HCT116 (cell line): ENCODE data around the gene CABLES1. TPM values are rescaled to one million over a fixed set of nuclear protein-coding genes. Genes with fewer than 3 reads are reported as not detected.

Experiments used
- ATAC-seq: fragments of 200-7000 bp; cut with Tn5 transposase; 2 replicates; pipeline ENCODE4 v1.9.1; 2020; ENCODE audit warnings: mild to moderate bottlenecking, moderate library complexity
- BruUV-seq: library from RNA; stranded (reverse); fragments of 400-500 nt; replicated peaks from 2 replicates; lab custom pipeline; 2021; lab: Mats Ljungman, UMichigan
- CTCF ChIA-PET: fragments of 300-600 bp; sonication (Branson Sonifier 250); formaldehyde crosslinking; loops from one replicate; lab custom pipeline; 2021; ENCODE audit warnings: antibody characterized with exemption; lab: Charles Lee
- POLR2A ChIA-PET: fragments of 300-600, 350-600 bp; sonication (Branson Sonifier 250); formaldehyde crosslinking; loops from one replicate; lab custom pipeline; 2021; ENCODE audit warnings: antibody characterized with exemption; lab: Charles Lee
- RAD21 ChIA-PET, 2 experiments: fragments of 300-600 bp; sonication (Branson Sonifier 250); formaldehyde crosslinking; loops; one replicate each; lab custom pipeline; 2023; ENCODE audit warnings: low total read pairs in 2 of 2; ENCODE audit not compliant: uncharacterized antibody in 2 of 2, unreplicated experiment in 2 of 2, low non-redundant PET in 1 of 2; lab: Charles Lee
- DNase-seq: peaks from one replicate; pipeline ENCODE4 v3.0.0-alpha.2; 2010; ENCODE audit warnings: low read depth, low spot score
- H2AFZ ChIP-seq: fragments of 200-600 bp; shearing (Covaris generic), sonication (generic); 2 replicates; pipeline ENCODE4 v1.6.1; 2017; ENCODE audit warnings: low read depth, mixed run types, mixed read lengths, antibody characterized with exemption, low read length; ENCODE audit not compliant: poor library complexity, severe bottlenecking
- H3K27ac ChIP-seq: 2 replicates; pipeline ENCODE4 v1.5.1; 2012; ENCODE audit warnings: low read depth, low read length
- H3K27me3 ChIP-seq: fragments of 200-600 bp; sonication (generic); 2 replicates; pipeline ENCODE4 v1.6.1; 2016; ENCODE audit warnings: mixed run types, low read length, mixed read lengths; ENCODE audit not compliant: insufficient read depth
- H3K36me3 ChIP-seq, 2 experiments: fragments of 200-500 bp in 1 of 2; fragments of 200-600 bp in 1 of 2; sonication (Bioruptor generic) in 1 of 2; sonication (generic) in 1 of 2; 2 replicates each; pipeline versions ENCODE4 v1.5.1 to v1.6.1; 2014 to 2016; ENCODE audit warnings: low read length in 2 of 2, inconsistent platforms in 1 of 2, mixed read lengths in 1 of 2, mixed run types in 1 of 2; ENCODE audit not compliant: insufficient read depth in 2 of 2, control insufficient read depth in 1 of 2
- H3K4me1 ChIP-seq, 2 experiments: fragments of 200-600 bp in 1 of 2; sonication (generic) in 1 of 2; 2 replicates each; pipeline versions ENCODE4 v1.5.1 to v1.6.1; 2012 to 2017; ENCODE audit warnings: low read length in 2 of 2, inconsistent platforms in 1 of 2, mild to moderate bottlenecking in 1 of 2, mixed read lengths in 1 of 2, mixed run types in 1 of 2, moderate library complexity in 1 of 2; ENCODE audit not compliant: insufficient read depth in 2 of 2, control insufficient read depth in 1 of 2
- H3K4me2 ChIP-seq: fragments of 200-600 bp; sonication (generic); 2 replicates; pipeline ENCODE4 v1.6.1; 2017; ENCODE audit warnings: mixed run types, low read length, mixed read lengths
- H3K4me3 ChIP-seq, 2 experiments: fragments of 200-600 bp in 1 of 2; sonication (generic) in 1 of 2; replicated peaks in 1 of 2; 2 replicates each; pipeline ENCODE4 v1.5.1; 2011 to 2016; ENCODE audit warnings: low read length in 2 of 2, control low read depth in 1 of 2, low read depth in 1 of 2, mild to moderate bottlenecking in 1 of 2, mixed read lengths in 1 of 2, mixed run types in 1 of 2
- H3K79me2 ChIP-seq: fragments of 200-600 bp; sonication (generic); 2 replicates; pipeline ENCODE4 v1.6.1; 2017; ENCODE audit warnings: mild to moderate bottlenecking, mixed run types, low read length, moderate library complexity, mixed read lengths; ENCODE audit not compliant: insufficient read depth
- H3K9ac ChIP-seq: fragments of 200-600 bp; sonication (generic); 2 replicates; pipeline ENCODE4 v1.6.1; 2016; ENCODE audit warnings: low read length, mixed read lengths
- H3K9me2 ChIP-seq: fragments of 200-600 bp; sonication (generic), shearing (Covaris generic); 2 replicates; pipeline ENCODE4 v1.6.1; 2017; ENCODE audit warnings: mixed run types, mild to moderate bottlenecking, moderate library complexity; ENCODE audit not compliant: insufficient read depth
- H3K9me3 ChIP-seq, 2 experiments: fragments of 200-500 bp in 1 of 2; fragments of 200-600 bp in 1 of 2; sonication (Bioruptor generic) in 1 of 2; sonication (generic) in 1 of 2; 2 replicates each; pipeline ENCODE4 v1.6.1; 2014 to 2017; ENCODE audit warnings: low read length in 2 of 2, mixed read lengths in 2 of 2, inconsistent platforms in 1 of 2, low read depth in 1 of 2, mild to moderate bottlenecking in 1 of 2, mixed run types in 1 of 2, moderate library complexity in 1 of 2; ENCODE audit not compliant: control insufficient read depth in 1 of 2, insufficient read depth in 1 of 2
- H4K20me1 ChIP-seq: fragments of 200-600 bp; sonication (generic), shearing (Covaris generic); 2 replicates; pipeline ENCODE4 v1.6.1; 2017; ENCODE audit warnings: mixed run types, mild to moderate bottlenecking, moderate library complexity; ENCODE audit not compliant: insufficient read depth
- ELF1 ChIP-seq: IDR thresholded peaks from 2 replicates; pipeline ENCODE4 v1.6.1; 2012; ENCODE audit warnings: low read depth, borderline replicate concordance
- EZH2 ChIP-seq: fragments of 200-600 bp; sonication (generic); IDR thresholded peaks from 2 replicates; pipeline ENCODE4 v1.6.1; 2017; ENCODE audit warnings: antibody characterized with exemption, mixed run types
- EZH2phosphoT487 ChIP-seq: fragments of 200-600 bp; IDR thresholded peaks from 2 replicates; pipeline ENCODE4 v1.6.1; 2018; ENCODE audit warnings: antibody characterized with exemption, borderline replicate concordance
- FOSL1 ChIP-seq: IDR thresholded peaks from 2 replicates; pipeline ENCODE4 v1.6.1; 2012; ENCODE audit warnings: low read depth
- POLR2A ChIP-seq: IDR thresholded peaks from 2 replicates; pipeline ENCODE4 v1.7.0; 2011; ENCODE audit warnings: borderline replicate concordance; ENCODE audit not compliant: insufficient read depth, insufficient read length; ENCODE audit errors: extremely low read depth
- RAD21 ChIP-seq: IDR thresholded peaks from 2 replicates; pipeline ENCODE4 v1.6.1; 2012; ENCODE audit warnings: low read depth, mild to moderate bottlenecking
- SP1 ChIP-seq: IDR thresholded peaks from 2 replicates; pipeline ENCODE4 v1.6.1; 2012; ENCODE audit warnings: low read depth
- ZFX ChIP-seq: fragments of 450-650 bp; IDR thresholded peaks from 2 replicates; pipeline ENCODE4 v1.6.1; 2017
- ZNF274 ChIP-seq: fragments of 200-500 bp; sonication (Bioruptor generic); IDR thresholded peaks from 2 replicates; pipeline ENCODE4 v1.6.1; 2014; ENCODE audit warnings: mild to moderate bottlenecking, low read depth, low read length, inconsistent platforms
- intact Hi-C: fragments of 100-400 bp; cut with micrococcal nuclease; formaldehyde crosslinking; loops from 2 replicates; pipeline ENCODE4 v1.10.0; 2022
- total RNA-seq: library from RNA; stranded (reverse); gene quantifications from one replicate; pipeline ENCODE4 v1.2.1, GENCODE V29; 2021; ENCODE audit not compliant: unreplicated experiment
- TF ChIP-seq, protein P1 (sequence below): IDR thresholded peaks from 2 replicates; pipeline ENCODE4 v1.6.1; 2011; ENCODE audit warnings: mild to moderate bottlenecking, low read length, moderate library complexity; ENCODE audit not compliant: insufficient replicate concordance; ENCODE audit errors: extremely low read depth
- TF ChIP-seq, protein P2 (sequence below): IDR thresholded peaks from 2 replicates; pipeline ENCODE4 v1.6.1; 2012
- TF ChIP-seq, protein P3 (sequence below): IDR thresholded peaks from 2 replicates; pipeline ENCODE4 v1.6.1; 2012

The CABLES1 gene
- total RNA-seq, 1 experiment from 2014 or later = 7.7 TPM

DNA sequence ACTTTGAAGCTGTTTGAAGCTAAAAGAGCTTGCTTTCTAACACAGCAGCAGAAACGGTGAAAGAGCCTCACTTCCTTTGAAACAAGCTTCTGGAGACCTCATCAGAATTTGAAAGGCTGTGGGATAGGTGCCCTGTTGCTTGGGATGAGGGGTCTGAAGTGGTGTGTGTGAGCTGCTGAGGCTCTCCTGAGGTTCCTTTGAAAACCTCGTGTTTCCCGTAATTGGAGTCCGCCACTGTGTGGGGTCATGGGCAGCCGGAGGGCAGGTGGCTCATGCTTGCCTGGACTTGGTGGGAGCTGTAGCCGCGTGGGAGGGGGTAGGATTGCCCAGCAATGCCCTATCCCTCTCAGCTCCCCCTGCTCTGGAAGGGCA lies 34.4 kb downstream of the CABLES1 start:
- Histone ChIP-seq H3K9me3 (no peaks in the 10 kb centered on the region), H3K79me2 (no peaks in the 10 kb centered on the region; the same call in 1 of the 2 replicates), H3K4me1 (no peaks in the 10 kb centered on the region), H3K4me3 (no peak overlapping the region), H3K9ac (no peak overlapping the region), H3K27ac (no peak overlapping the region), H3K36me3 (no peaks in the 10 kb centered on the region), H3K27me3 (no peaks in the 10 kb centered on the region), H3K4me2 (no peak overlapping the region), H4K20me1 (no peaks in the 10 kb centered on the region), H3K9me2 (no peaks in the 10 kb centered on the region), H2AFZ (no peak overlapping the region)
- BruUV-seq = no TSS peak
- no peak for ATAC-seq
- ChIA-PET RAD21 (no interaction called here), CTCF (no interaction called here), POLR2A (no interaction called here)
- intact Hi-C loops = no loop called here
- no peak for DNase-seq
- TF ChIP-seq ZFX (no peak), EZH2 (no peak), ELF1 (no peak), FOSL1 (no peak), POLR2A (no peak), ZNF274 (no peak), RAD21 (no peak), EZH2phosphoT487 (no peak), SP1 (no peak)
- TF ChIP-seq, protein P1, sequence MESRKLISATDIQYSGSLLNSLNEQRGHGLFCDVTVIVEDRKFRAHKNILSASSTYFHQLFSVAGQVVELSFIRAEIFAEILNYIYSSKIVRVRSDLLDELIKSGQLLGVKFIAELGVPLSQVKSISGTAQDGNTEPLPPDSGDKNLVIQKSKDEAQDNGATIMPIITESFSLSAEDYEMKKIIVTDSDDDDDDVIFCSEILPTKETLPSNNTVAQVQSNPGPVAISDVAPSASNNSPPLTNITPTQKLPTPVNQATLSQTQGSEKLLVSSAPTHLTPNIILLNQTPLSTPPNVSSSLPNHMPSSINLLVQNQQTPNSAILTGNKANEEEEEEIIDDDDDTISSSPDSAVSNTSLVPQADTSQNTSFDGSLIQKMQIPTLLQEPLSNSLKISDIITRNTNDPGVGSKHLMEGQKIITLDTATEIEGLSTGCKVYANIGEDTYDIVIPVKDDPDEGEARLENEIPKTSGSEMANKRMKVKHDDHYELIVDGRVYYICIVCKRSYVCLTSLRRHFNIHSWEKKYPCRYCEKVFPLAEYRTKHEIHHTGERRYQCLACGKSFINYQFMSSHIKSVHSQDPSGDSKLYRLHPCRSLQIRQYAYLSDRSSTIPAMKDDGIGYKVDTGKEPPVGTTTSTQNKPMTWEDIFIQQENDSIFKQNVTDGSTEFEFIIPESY = no peak
- TF ChIP-seq, protein P2, sequence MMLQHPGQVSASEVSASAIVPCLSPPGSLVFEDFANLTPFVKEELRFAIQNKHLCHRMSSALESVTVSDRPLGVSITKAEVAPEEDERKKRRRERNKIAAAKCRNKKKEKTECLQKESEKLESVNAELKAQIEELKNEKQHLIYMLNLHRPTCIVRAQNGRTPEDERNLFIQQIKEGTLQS = no peak
- TF ChIP-seq, protein P3, sequence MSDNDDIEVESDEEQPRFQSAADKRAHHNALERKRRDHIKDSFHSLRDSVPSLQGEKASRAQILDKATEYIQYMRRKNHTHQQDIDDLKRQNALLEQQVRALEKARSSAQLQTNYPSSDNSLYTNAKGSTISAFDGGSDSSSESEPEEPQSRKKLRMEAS = no peak
